Articular chondrocyte of knee joint (primary cell): Measurements from ENCODE around the gene MERTK. TPM values are rescaled to one million over a fixed set of nuclear protein-coding genes. Genes with fewer than 3 reads are reported as not detected.

Experiments used
- small RNA-seq: library from RNA; depleted of rRNA; stranded (forward); fragments of <200 nt; gene quantifications from one replicate; pipeline ENCODE3, GENCODE V24; 2012
- total RNA-seq: library from RNA; depleted of rRNA; stranded (reverse); fragments of >200 nt; gene quantifications from 2 replicates; pipeline ENCODE4 v1.2.3, GENCODE V29; 2012

Gene MERTK
- 0.65 and 1.3 TPM in 2 replicates for total RNA-seq

GRCh38 chr2:111897924-111898702 lies at the start of gene MERTK:
Gene MERTK, plus strand, starts transcription at chr2:111898607. Its CDS starts 129 bp downstream, at chr2:111898736.

GRCh38 chr2:111883661-111884591 lies 14.5 kb upstream of the MERTK start, which contains the start of gene ANAPC1:
Gene ANAPC1, minus strand, starts transcription at chr2:111884193. Its CDS starts 3,368 bp downstream, at chr2:111880825.

GRCh38 chr2:112054847-112055729 lies 156.7 kb downstream of the MERTK start, which contains the start of gene TMEM87B:
Gene TMEM87B, plus strand, starts transcription at chr2:112055269. Its CDS starts 323 bp downstream, at chr2:112055592.

Small RNAs within 50 kb of the gene (small RNA-seq; reads per million reads assigned to genes)
- gene RN7SL297P: not detected

Other genes starting within 250 kb of the MERTK start
- gene ANAPC1, start 14.4 kb upstream of the MERTK start, total RNA-seq: 45.7 and 54.5 TPM in 2 replicates
- 45.5 and 65.1 TPM in 2 replicates for gene TMEM87B, start 156.7 kb downstream of the MERTK start, total RNA-seq
- 3.1 and 6.2 TPM in 2 replicates for gene FBLN7, start 239.8 kb downstream of the MERTK start, total RNA-seq